Hippocampal formation (tissue), 2 donors: ENCODE measurements around the gene FAM13A.
"Not testable (repeated sequence)": the region's sequence is repeated elsewhere in the genome, so short reads cannot be mapped to it uniquely, and the experiment has no call there.

Source experiments
- DNase-seq, 2 donors: peaks; one replicate each; lab custom pipeline; 2025; lab: John Stamatoyannopoulos, UW

FAM13A gene

GRCh38 chr4:88900432-88900831 lies 156.6 kb downstream of the FAM13A start:
- DNase-seq = no peak

DNA sequence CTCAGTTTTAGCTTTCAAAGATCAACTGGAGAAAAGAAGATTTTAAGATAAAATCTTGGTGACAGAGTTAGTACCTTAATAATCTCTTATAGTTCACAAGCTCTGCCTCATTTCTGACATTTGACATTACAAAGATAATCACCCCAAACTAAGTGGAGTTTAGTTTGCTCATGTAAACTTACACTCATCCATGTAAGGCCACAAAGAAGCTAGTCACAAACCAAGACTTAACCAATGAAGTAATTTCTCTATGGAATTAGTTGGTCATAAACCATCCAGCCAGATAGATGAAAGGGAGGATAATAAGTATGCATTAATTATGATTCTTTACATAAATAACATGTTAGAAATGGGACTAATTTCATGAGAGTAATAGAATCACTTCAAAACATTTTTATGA lies 159.2 kb downstream of the FAM13A start:
- no peak for DNase-seq

DNA sequence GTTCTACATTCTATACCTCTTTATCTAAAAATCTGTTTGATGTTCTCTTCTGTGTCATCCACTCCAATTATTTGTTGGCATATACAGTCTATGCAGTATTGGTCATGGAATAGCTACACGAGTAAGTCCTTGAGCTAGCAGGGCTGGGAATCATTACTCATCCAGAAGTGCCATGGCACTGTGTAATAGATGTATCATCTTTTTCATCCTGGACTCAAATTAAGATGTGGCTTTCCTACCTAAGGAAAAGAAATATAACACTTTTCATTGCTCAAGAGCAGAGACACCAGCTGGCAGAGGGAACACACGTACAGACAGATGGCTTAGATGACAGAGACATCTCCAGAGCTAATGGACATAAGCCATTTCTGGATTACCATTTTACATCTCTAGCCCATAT lies 159.8 kb downstream of the FAM13A start:
- no peak for DNase-seq

- DNase-seq = no peak
Observed at GRCh38 chr4:88893961-88894360, 163.0 kb downstream of the FAM13A start.

DNA sequence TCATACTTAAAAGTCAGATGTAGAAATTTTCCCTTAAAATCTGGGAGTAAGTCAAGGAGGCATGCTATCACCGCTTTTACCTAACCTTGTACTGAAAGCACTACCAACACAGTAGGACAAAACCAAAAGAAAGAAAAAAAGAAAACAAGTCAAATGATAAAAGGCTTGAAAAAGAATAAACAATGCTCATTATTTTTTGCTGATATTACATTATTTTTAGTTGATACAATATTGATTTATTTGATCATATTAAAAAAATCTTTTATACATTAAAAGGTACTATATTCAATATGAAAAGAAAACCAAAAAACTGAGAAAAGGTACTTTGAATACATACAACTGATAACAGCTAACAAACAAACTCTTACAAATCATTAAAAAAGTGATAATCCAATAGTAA lies 164.3 kb downstream of the FAM13A start:
- DNase-seq = no peak

GRCh38 chr4:88891636-88892035 lies 165.3 kb downstream of the FAM13A start:
- no peak for DNase-seq

- DNase-seq = not testable (repeated sequence)
Observed at GRCh38 chr4:88887409-88887808, 169.6 kb downstream of the FAM13A start.

DNA sequence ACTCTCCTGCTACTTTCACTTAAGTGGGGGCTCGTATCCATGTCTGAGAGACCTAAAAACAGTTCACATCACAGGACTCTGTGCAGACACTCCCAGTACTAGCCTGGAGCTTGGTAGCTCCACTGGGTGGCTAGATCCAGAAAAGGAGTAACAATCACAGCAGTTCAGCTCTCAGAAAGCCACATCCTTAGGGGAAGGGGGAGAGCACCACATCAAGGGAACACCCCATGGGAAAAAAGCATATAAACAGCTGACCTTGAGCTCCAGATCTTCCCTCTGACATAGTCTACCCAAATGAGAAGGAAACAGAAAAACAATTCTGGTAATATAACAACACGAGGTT lies 175.8 kb downstream of the FAM13A start:
- no peak for DNase-seq

DNA sequence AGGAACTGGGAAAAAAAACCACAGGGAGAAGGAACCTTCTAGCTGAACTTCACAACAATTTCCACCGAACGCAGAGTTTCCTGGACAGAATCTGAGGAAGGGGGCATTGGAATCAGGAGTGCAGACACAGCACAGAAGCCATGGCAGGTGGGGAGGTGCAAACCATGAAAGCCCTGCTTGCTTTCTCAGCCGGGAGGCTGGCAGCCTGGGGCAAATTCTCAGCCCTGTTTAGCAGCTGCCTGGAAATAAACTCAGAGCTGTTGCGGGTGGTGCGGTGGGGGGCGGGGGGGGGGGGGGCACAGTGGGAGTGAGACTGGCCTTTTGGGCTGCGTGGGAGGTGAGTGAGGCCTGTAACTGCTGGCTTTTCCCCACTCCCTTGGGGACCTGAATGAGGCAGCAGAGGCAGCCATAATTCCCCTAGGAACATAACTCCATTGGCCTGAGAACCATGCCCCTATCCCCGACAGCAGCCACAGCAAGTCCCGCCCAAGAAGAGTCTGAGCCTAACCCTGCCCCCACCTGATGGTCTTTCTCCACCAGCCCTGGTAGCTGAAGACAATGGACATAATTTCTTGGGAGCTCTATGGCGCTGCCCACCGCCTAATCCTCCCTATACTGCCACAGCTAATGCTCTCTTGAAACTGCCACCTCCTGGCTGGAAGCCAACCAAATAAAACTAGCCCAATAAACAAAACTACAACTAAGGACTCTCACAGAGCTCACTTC lies 176.3 kb downstream of the FAM13A start:
- no peak for DNase-seq

DNA sequence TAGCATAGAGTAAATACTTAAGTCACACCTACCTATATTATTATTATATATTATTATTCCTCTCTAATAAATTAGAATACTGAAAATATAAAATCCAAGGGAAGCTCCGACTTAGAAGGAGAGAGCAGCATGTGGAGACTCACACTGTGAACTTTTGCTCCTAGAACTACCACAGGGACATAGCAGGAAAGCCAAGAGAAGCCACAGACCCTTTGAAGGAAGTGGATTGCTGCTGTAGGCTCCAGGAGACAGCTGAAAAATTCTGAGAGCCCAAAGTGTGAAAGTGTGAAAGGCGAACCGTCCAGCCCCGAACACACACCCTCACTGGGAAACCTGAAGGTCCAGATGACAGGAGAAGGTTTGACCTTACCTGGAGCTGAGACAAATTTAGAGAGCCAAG lies 177.0 kb downstream of the FAM13A start:
- DNase-seq = no peak

GRCh38 chr4:88878642-88879041 lies 178.3 kb downstream of the FAM13A start:
- DNase-seq = no peak

DNA sequence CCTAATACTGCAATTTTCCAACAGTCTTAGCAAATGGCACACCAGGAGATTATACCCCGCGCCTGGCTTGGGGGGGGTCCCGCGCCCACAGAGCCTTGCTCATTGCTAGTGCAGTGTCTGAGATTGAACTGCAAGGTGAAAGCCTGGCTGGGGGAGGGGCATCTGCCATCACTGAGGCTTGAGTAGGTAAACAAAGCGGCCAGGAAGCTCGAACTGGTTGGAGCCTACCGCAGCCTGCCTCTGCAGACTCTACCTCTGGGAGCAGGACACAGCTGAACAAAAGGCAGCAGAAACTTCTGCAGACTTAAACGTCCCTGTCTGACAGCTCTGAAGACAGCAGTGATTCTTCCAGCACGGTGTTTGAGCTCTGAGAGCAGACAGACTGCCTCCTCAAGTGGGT lies 186.6 kb downstream of the FAM13A start:
- no peak for DNase-seq

GRCh38 chr4:88868510-88868909 lies 188.5 kb downstream of the FAM13A start:
- DNase-seq = no peak

DNA sequence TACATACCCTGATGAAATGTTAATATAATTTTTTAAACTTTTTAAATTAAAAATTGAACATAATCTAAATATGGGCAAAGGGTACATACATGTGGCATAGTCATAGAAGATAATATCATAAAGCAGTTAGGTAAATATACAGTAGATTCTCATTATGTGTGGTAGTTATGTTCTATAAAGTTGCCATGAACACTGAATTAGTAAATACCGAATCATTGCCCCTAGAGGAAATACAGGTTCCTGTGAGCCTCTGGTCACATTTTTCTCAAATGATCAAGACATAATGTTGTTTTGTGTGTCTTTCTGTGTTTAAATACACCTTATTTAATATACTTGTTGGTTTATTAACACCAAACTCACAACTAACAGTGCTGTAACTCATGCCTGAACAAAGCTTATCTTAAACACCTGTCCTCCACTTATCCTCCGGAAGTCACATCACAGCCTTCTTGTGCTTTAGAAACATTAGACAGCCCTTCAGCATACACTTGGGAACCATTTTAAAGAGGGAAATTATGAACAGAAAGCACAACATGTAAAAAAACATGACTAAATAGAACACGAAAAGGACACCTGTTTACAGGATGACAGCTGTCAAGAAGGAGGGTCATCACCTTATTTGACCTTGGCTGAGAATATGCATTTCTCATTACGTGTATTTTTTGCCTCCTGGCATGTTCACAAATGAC lies 190.0 kb downstream of the FAM13A start:
- DNase-seq = no peak

- no peak for DNase-seq
Observed at GRCh38 chr4:88865466-88865865, 191.5 kb downstream of the FAM13A start.

DNA sequence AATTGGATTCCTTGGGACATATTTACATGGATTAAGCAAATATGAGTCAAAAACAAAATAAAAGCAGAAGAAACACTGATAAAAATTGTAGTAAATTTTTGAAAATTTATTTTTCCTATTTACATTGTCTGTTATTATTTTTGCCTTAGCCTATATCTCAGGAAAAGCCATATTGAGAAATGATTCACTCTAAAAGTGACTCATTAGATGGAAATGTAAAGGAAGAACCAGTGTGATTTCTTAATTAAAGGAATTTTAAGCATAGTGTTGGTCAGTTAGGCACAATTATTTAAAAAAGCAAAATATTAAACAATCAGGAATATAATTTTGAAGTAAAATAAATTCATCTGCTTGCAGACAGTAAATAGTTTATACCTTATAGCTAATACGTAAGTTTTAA lies 191.9 kb downstream of the FAM13A start:
- no peak for DNase-seq

DNA sequence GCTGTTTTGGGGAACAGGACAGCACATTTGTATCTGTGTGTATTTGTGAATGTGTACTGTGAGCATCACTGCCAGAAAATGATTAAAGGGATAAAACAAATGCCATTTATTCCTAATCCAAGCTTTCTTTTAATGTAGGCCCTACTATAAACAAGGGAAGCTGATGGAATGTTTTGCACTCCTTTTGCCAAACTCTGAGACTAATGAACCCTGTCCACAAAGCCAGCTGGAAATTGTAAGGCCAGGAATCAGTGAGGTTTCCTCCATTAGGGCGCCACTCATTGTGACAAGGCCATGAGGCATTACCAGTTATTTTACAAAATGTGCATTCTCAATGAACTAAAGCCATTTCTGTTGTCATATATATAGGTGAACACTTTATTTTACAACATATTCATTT lies 196.4 kb downstream of the FAM13A start:
- DNase-seq = no peak

DNA sequence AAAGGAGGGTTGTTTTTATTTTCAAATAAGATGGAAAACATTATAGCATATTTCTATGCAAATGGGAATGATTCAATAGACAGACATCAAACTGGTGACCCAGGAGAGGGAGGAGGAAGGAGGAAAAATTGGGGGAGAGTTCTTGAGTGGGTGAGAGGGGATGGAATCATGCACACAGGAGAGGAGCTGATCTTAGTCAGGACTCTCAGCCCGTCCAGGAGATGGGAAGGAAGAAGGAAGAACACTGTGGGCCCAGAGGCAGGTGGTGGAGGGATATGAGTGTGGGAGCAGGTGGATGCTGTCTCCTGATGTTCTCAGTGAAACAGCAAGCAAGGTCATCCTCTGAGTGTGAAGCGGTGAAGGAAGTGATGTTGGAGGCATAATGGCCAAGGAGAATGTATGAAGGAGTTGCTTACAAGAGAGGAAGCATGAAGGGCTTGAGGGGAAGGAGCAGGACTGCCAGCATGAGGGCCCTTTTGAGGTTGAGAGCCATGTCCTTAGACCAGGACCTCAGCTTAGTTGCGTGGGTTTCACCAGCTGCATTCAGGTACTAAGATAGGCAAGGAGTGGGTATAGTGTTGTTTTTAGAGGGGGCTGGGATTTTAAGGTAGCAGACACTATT lies 197.7 kb downstream of the FAM13A start:
- no peak for DNase-seq

DNA sequence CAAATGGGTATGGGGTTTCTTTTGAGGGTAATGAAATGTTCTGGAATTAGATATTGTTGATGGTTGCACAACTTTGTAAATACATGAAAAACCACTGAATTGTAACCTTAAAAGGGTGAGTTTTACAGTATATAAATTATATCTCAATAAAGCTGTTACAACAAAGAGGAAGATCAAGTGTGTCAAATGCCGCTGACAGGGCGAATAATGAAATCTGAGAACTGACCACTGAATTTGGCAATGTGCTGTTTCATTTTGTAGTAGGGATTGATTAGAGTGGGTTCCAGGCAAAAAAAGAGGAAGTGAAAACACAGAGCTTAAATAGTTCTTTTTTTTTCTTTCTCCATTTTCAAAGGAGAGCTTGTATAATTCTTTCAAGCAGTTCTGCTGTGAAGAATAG lies 198.2 kb downstream of the FAM13A start:
- DNase-seq = peak in 1 of 2 donors; percentile 14

- DNase-seq = peak in 1 of 2 donors; percentile 8
Observed at GRCh38 chr4:88857588-88857987, 199.4 kb downstream of the FAM13A start.

DNA sequence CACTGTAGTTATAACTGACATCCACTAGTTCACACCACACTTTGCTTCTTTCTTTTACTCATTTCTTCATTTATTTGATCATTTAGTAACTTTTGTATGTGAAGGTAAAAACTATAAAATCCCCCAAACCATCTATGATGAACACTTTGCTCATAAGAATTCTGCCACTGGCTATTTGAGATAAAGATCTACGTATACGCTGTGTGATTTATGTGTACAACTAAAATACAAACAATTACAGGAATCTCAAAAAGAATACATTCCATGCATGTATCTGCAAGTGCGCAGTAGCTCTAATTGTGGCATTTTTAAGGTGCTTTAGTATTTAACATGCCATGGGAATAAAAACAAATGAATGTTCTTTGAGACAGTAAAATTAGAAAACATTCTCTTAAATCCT lies 202.5 kb downstream of the FAM13A start:
- DNase-seq = no peak

DNA sequence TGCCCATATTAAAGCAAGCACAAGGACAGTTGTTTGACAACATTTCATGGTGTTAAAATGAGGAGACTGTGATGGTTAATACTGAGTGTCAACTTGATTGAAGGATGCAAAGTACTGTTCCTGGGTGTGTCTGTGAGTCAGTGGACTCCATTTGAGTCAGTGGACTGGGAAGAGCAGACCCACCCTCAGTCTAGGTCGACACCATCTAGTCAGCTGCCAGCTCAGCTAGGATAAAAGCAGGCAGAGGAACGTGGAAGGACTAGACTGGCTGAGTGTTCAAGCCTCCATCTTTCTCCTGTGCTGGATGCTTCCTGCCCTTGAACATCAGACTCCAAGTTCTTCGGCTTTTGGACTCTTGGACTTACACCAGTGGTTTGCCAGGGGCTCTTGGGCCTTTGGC lies 203.4 kb downstream of the FAM13A start:
- not testable (repeated sequence) for DNase-seq

GRCh38 chr4:88846206-88846790 lies 210.7 kb downstream of the FAM13A start:
- no peak for DNase-seq
